ENCODE measurements around the gene COQ9. TPM values are rescaled to one million over a fixed set of nuclear protein-coding genes. Genes with fewer than 3 reads are reported as not detected.

The COQ9 gene
- total and polyA plus RNA-seq, 2 experiments from 2014 or later: 26.6 to 36.3 TPM

- TF ChIP-seq ZNF114 (CRISPR knock-in tag; IDR thresholded peaks at IDR 0.05) (no peak), CREB1 (CRISPR knock-in tag; IDR thresholded peaks at IDR 0.05; ENCODE audit: low read depth) (no peak), ZNF331 (CRISPR knock-in tag; IDR thresholded peaks at IDR 0.05; ENCODE audit: low read depth) (no peak), EZH2 (IDR thresholded peaks at IDR 0.05; ENCODE audit: low read depth, unreplicated experiment) (no peak), REST (IDR thresholded peaks at IDR 0.05; ENCODE audit: unreplicated experiment) (no peak)
Observed at GRCh38 chr16:57446531-57447185, 621 bp upstream of the COQ9 start (continued).

GRCh38 chr16:57452021-57452420 is 4.7 kb downstream of the COQ9 start:
- Mint-ChIP-seq H3K9me3 (no peaks in the 10 kb centered on the region), H3K4me1 (no peaks in the 10 kb centered on the region), H3K27ac (no peak overlapping the region), H3K36me3 (ENCODE audit: low read depth) (peaks cover 40% of the 10 kb centered on the region), H3K27me3 (ENCODE audit: insufficient read depth, low read depth, poor library complexity) (peaks cover 7% of the 10 kb centered on the region), H3K4me3 (no peak overlapping the region)
- peaks cover 7% of the 10 kb centered on the region; the same call in 1 of the 2 replicates for H3K4me1 ChIP-seq (ENCODE audit: insufficient read depth)
- no peak for TF ChIP-seq CTCF (conservative IDR thresholded peaks at IDR 0.05; ENCODE audit: low read depth in 2 of 2)
- no peak for DNase-seq (ENCODE audit: low spot score)
- H3K4me3 ChIP-seq: no peak overlapping the region
- H3K36me3 ChIP-seq (ENCODE audit: insufficient read depth): peaks cover 15% of the 10 kb centered on the region
- no peak overlapping the region for H3K4me2 ChIP-seq
- no peaks in the 10 kb centered on the region for H3K9me2 ChIP-seq (ENCODE audit: insufficient read depth)
- no peak for ATAC-seq
- no peaks in the 10 kb centered on the region for H3K27me3 ChIP-seq (ENCODE audit: insufficient read depth)
- H3K27ac ChIP-seq (ENCODE audit: low read depth): no peak overlapping the region
- H2AFZ ChIP-seq: no peak overlapping the region
- peaks cover 13% of the 10 kb centered on the region for H3K79me2 ChIP-seq (replicated peaks; ENCODE audit: insufficient read depth)
- no peaks in the 10 kb centered on the region for H4K20me1 ChIP-seq (replicated peaks; ENCODE audit: insufficient read depth)
- H3F3A ChIP-seq (replicated peaks; ENCODE audit: low read depth): no peaks in the 10 kb centered on the region

All from GM23338 (cell line).